T-helper 2 cell treated with Interferon-gamma antibody and Interleukin-4, amounts not matched to agents 5 μg/mL and 100 μg/mL, for 36 hours (primary cell): ENCODE data around the gene EYS.

Experiments used
- DNase-seq: peaks from one replicate; pipeline ENCODE4 v3.0.0; 2021; ENCODE audit warnings: low spot score
- H3K27ac Mint-ChIP-seq: one replicate; pipeline ENCODE4 v1.8.0; 2021; ENCODE audit warnings: mild to moderate bottlenecking, mixed read lengths
- H3K27me3 Mint-ChIP-seq: one replicate; pipeline ENCODE4 v1.8.0; 2021; ENCODE audit warnings: low read depth, mixed read lengths
- H3K36me3 Mint-ChIP-seq: one replicate; pipeline ENCODE4 v1.8.0; 2021; ENCODE audit warnings: low read depth, mixed read lengths
- H3K4me1 Mint-ChIP-seq: one replicate; pipeline ENCODE4 v1.8.0; 2021; ENCODE audit warnings: low read depth, mixed read lengths
- H3K4me3 Mint-ChIP-seq: one replicate; pipeline ENCODE4 v1.8.0; 2022; ENCODE audit warnings: mild to moderate bottlenecking, moderate library complexity, mixed read lengths
- H3K9me3 Mint-ChIP-seq: one replicate; pipeline ENCODE4 v1.8.0; 2021; ENCODE audit warnings: mixed read lengths

The EYS gene

GRCh38 chr6:64085126-64085525, 1621.9 kb downstream of the EYS start:
- peaks cover 5% of the 10 kb centered on the region for H3K9me3 Mint-ChIP-seq
- H3K4me3 Mint-ChIP-seq = no peak overlapping the region
- no peak overlapping the region for H3K27ac Mint-ChIP-seq
- no peaks in the 10 kb centered on the region for H3K4me1 Mint-ChIP-seq
- no peaks in the 10 kb centered on the region for H3K27me3 Mint-ChIP-seq
- H3K36me3 Mint-ChIP-seq = no peaks in the 10 kb centered on the region
- DNase-seq = no peak

GRCh38 chr6:64084185-64084663, 1622.8 kb downstream of the EYS start:
- Mint-ChIP-seq H3K27ac (no peak overlapping the region), H3K9me3 (peaks cover 5% of the 10 kb centered on the region)

DNA sequence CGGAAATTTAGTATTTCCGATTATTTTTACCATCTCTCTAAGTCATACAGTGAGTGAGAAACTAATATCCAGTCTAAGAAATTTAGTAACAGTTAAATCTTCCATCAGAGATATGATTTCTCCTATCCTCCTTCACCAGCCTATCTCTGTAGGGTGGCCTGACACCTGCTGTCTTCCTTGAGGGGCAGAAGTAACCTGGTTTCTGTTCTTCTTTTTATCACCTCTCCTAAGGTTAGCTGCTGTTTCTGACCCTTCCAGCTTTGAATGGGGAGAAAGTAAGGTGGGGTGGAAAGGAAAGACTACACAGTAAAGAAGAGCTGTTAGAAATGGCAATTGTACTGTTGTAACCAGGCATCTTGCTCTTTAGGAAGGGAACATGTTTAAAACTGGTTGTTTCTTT, 1623.8 kb downstream of the EYS start:
- H3K27me3 Mint-ChIP-seq = no peaks in the 10 kb centered on the region
- H3K27ac Mint-ChIP-seq = no peak overlapping the region
- no peaks in the 10 kb centered on the region for H3K4me1 Mint-ChIP-seq
- no peak for DNase-seq
- no peak overlapping the region for H3K4me3 Mint-ChIP-seq
- peaks cover 5% of the 10 kb centered on the region for H3K9me3 Mint-ChIP-seq
- H3K36me3 Mint-ChIP-seq = no peaks in the 10 kb centered on the region

More at GRCh38 chr6:64084185-64084663, 1622.8 kb downstream of the EYS start:
- no peaks in the 10 kb centered on the region for H3K4me1 Mint-ChIP-seq
- DNase-seq = no peak
- H3K4me3 Mint-ChIP-seq = no peak overlapping the region
- H3K36me3 Mint-ChIP-seq = no peaks in the 10 kb centered on the region
- H3K27me3 Mint-ChIP-seq = no peaks in the 10 kb centered on the region

GRCh38 chr6:64081453-64081852, 1625.6 kb downstream of the EYS start:
- Mint-ChIP-seq H3K4me1 (no peaks in the 10 kb centered on the region), H3K36me3 (no peaks in the 10 kb centered on the region), H3K27ac (no peak overlapping the region), H3K27me3 (no peaks in the 10 kb centered on the region), H3K9me3 (peaks cover 5% of the 10 kb centered on the region), H3K4me3 (no peak overlapping the region)
- DNase-seq = no peak

- Mint-ChIP-seq H3K4me3 (no peak overlapping the region), H3K27me3 (no peaks in the 10 kb centered on the region), H3K9me3 (no peaks in the 10 kb centered on the region), H3K36me3 (no peaks in the 10 kb centered on the region), H3K4me1 (no peaks in the 10 kb centered on the region), H3K27ac (no peak overlapping the region)
- no peak for DNase-seq
Measured at GRCh38 chr6:64074981-64075380, 1632.0 kb downstream of the EYS start.

DNA sequence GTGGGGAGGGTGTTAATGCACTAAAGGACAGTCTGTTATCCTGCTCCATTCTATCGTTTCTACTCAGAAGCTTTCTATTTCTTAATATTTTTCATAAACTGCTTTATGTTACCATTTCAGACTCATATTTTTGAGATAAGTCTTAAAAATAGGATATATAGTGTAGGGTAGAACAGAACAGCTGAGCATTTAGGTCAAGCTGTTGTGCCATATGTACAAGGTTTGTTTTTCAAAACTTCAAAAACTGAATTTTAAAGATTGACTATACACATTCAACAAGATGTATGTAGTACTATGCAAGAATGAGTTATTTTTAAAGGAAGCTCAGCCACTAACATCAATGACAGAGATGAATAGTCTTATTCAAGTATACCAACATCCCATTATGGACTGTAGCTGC, 1634.3 kb downstream of the EYS start:
- Mint-ChIP-seq H3K27me3 (no peaks in the 10 kb centered on the region), H3K27ac (no peak overlapping the region), H3K4me3 (no peak overlapping the region), H3K4me1 (no peaks in the 10 kb centered on the region), H3K9me3 (no peaks in the 10 kb centered on the region), H3K36me3 (no peaks in the 10 kb centered on the region)
- no peak for DNase-seq

DNA sequence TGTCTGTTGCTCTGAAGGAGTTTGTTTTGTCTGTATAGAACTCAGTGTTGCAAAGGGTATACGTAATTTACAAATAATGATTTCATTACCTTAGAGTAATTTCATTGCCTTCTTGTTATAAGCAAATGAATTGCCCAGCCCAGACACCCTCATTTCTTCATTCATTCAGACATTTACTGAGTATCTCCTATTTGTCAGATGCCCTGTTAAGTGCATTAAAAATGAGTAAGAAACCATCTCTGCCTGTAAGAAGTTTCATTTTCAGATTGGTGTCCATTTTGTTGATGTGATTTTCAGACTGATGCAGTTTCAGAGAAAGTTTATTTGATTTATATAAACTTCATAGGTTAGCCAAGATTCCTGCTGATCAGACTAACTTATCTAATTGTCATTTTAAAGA, 1642.1 kb downstream of the EYS start:
- no peaks in the 10 kb centered on the region for H3K4me1 Mint-ChIP-seq
- no peak overlapping the region for H3K27ac Mint-ChIP-seq
- DNase-seq = no peak
- H3K4me3 Mint-ChIP-seq = no peak overlapping the region
- no peaks in the 10 kb centered on the region for H3K27me3 Mint-ChIP-seq
- H3K9me3 Mint-ChIP-seq = peaks cover 4% of the 10 kb centered on the region
- H3K36me3 Mint-ChIP-seq = no peaks in the 10 kb centered on the region

GRCh38 chr6:64062960-64063683, 1643.9 kb downstream of the EYS start:
- no peaks in the 10 kb centered on the region for H3K4me1 Mint-ChIP-seq
- no peaks in the 10 kb centered on the region for H3K36me3 Mint-ChIP-seq
- no peak overlapping the region for H3K27ac Mint-ChIP-seq
- no peak for DNase-seq
- H3K9me3 Mint-ChIP-seq = peaks cover 4% of the 10 kb centered on the region
- H3K27me3 Mint-ChIP-seq = no peaks in the 10 kb centered on the region
- H3K4me3 Mint-ChIP-seq = no peak overlapping the region

- Mint-ChIP-seq H3K27ac (no peak overlapping the region), H3K9me3 (no peaks in the 10 kb centered on the region), H3K27me3 (no peaks in the 10 kb centered on the region), H3K36me3 (no peaks in the 10 kb centered on the region), H3K4me3 (no peak overlapping the region), H3K4me1 (no peaks in the 10 kb centered on the region)
- DNase-seq = no peak
Measured at GRCh38 chr6:64054861-64055260, 1652.2 kb downstream of the EYS start.

DNA sequence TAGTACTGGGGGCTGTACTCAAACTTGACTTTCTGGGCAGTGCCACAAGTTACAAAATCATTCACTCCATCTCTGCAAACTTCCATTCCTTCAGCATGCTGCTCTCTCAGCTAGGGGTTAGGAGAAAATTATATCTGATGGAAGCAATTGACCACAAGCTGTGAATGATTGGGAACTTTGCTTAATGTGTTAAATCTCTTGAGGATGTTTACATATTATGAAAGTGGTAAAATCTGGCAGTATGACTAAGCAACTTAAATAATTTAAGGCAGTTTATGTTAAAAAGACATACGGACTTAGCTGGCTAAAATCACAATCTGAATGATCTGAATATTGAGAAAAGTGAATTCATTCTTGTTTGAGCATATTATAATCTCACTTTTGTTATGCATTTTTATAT, 1656.4 kb downstream of the EYS start:
- Mint-ChIP-seq H3K9me3 (no peaks in the 10 kb centered on the region), H3K4me1 (no peaks in the 10 kb centered on the region), H3K27ac (no peak overlapping the region), H3K27me3 (no peaks in the 10 kb centered on the region), H3K4me3 (no peak overlapping the region), H3K36me3 (no peaks in the 10 kb centered on the region)
- DNase-seq = no peak

DNA sequence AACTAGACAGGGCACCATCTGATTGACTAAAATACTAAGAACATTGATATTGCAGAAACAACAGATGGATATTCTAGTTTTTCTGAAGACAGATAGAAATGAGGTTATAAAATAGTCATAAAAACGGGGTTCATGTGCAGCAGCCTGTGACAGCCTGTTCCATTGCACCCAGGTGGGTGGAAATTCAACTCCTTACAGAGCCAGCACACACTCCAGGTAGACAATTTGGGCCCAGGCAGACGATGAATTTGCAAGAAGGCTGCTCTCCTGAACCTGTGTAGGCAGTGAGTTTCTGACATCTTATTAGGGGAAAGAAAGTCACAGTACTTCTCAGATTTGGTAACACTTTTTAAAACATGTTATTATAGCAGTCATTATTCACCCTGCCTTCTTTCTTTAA, 1657.3 kb downstream of the EYS start:
- no peak for DNase-seq
- H3K4me3 Mint-ChIP-seq = no peak overlapping the region
- no peaks in the 10 kb centered on the region for H3K27me3 Mint-ChIP-seq
- H3K36me3 Mint-ChIP-seq = no peaks in the 10 kb centered on the region
- H3K27ac Mint-ChIP-seq = no peak overlapping the region
- H3K4me1 Mint-ChIP-seq = no peaks in the 10 kb centered on the region
- H3K9me3 Mint-ChIP-seq = no peaks in the 10 kb centered on the region

DNA sequence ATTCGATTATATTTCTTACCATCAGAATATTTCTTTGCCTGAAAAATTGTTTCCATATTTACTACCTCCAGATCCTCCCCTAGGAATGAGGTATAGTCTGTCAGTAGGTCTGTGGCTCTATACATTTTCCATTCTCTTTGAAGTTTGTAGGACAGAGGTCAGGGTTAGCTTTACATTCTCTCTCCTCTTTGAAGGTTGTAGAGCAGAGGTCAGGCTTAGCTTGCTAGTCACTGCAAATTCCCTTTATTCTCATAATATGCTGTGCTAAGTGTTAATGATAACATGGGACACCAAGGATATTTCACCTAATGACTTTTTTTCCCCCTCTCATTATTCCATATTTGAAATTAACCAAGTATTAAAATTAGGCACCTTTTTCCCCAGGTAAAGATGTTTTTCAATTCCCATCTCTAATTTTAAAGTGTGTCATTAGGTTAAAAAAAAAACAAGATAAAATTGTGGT, 1660.2 kb downstream of the EYS start:
- H3K9me3 Mint-ChIP-seq = no peaks in the 10 kb centered on the region
- no peak for DNase-seq
- H3K36me3 Mint-ChIP-seq = no peaks in the 10 kb centered on the region
- H3K27me3 Mint-ChIP-seq = no peaks in the 10 kb centered on the region
- no peak overlapping the region for H3K4me3 Mint-ChIP-seq
- H3K27ac Mint-ChIP-seq = no peak overlapping the region
- H3K4me1 Mint-ChIP-seq = no peaks in the 10 kb centered on the region

- no peaks in the 10 kb centered on the region for H3K36me3 Mint-ChIP-seq
- no peak overlapping the region for H3K4me3 Mint-ChIP-seq
- H3K27me3 Mint-ChIP-seq = no peaks in the 10 kb centered on the region
- no peak for DNase-seq
- no peaks in the 10 kb centered on the region for H3K9me3 Mint-ChIP-seq
- H3K27ac Mint-ChIP-seq = no peak overlapping the region
- H3K4me1 Mint-ChIP-seq = no peaks in the 10 kb centered on the region
Measured at GRCh38 chr6:64041373-64041772, 1665.7 kb downstream of the EYS start.

- Mint-ChIP-seq H3K27me3 (no peaks in the 10 kb centered on the region), H3K9me3 (no peaks in the 10 kb centered on the region), H3K4me3 (no peak overlapping the region), H3K27ac (no peak overlapping the region), H3K36me3 (no peaks in the 10 kb centered on the region), H3K4me1 (no peaks in the 10 kb centered on the region)
- no peak for DNase-seq
Measured at GRCh38 chr6:64040113-64040512, 1666.9 kb downstream of the EYS start.

DNA sequence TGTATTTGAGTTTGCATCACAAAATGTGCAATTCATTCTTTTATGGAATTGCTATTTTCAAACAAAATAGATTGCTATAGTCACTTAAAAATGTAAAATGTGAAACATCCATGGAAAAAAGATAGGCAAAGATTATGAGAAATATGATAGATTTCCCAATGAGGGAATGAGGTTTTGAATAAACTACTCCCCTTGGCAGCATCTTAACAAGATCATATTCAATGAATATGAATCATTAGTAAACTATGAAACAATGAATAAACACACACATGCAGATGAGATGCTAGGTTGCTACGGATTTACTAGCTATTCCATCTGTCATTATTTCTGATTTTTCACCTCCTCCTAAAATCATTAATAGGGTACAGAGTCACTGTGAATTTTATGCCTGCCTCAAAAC, 1669.6 kb downstream of the EYS start:
- H3K36me3 Mint-ChIP-seq = no peaks in the 10 kb centered on the region
- no peaks in the 10 kb centered on the region for H3K27me3 Mint-ChIP-seq
- no peak overlapping the region for H3K4me3 Mint-ChIP-seq
- no peak for DNase-seq
- no peak overlapping the region for H3K27ac Mint-ChIP-seq
- no peaks in the 10 kb centered on the region for H3K9me3 Mint-ChIP-seq
- no peaks in the 10 kb centered on the region for H3K4me1 Mint-ChIP-seq
